ENCODE data around the gene DNLZ.
"Not testable (repeated sequence)": the region's sequence is repeated elsewhere in the genome, so short reads cannot be mapped to it uniquely, and the experiment has no call there.

The DNLZ gene

DNA sequence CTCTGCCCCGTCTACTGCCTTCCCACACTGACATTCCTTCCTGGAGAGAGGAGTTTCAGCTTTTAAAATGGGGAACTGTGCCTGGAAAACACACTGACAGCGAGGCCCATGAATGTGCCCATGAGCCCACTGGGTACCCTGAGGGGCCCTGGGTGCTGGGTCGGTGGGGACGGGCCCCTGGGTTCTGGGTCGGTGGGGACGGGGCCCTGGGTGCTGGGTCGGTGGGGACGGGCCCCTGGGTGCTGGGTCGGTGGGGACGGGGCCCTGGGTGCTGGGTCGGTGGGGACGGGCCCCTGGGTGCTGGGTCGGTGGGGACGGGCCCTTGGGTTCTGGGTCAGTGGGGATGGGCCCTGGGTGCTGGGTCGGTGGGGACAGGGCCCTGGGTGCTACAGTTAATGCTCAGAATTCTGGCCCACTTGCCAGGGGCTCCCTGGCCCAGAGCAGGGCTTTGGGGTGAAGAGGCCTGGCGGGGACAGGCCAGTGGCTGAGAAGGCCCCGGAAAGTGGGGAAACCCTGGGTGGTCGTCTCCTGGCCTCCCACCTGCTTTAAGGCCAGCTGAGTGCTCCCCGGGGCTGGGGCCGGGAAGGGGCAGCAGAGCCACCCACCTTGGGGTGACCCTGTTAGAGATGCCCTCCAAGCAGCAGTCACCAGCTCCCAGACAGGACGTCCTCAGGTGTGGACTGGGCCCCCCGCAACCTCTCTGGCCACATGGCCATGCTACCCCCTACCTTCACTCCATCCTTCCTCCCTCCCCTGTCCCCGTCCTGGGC lies 33.7 kb downstream of the DNLZ start:
- no peak for DNase-seq

DNA sequence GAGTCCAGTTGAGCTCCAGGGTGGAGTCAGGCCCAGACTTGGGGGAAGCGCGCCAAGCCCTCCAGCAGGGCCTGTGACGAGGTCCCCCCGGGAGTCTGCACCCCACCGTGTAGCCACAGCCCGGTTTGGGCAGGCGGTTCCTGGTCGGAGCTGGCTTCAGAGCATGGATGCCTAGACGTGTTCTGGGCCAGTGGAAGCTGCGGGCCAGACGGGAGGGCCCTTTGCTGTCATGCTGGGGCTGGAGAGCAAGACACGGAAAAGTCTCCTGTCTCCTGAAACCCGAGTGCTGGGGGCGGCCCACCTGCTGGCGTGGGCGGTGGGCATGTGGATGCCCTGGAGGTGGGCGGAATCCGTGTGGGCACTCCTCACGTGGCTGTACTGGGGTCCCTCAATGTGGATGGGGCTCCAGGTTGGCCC lies 34.3 kb downstream of the DNLZ start:
- DNase-seq: no peak

DNA sequence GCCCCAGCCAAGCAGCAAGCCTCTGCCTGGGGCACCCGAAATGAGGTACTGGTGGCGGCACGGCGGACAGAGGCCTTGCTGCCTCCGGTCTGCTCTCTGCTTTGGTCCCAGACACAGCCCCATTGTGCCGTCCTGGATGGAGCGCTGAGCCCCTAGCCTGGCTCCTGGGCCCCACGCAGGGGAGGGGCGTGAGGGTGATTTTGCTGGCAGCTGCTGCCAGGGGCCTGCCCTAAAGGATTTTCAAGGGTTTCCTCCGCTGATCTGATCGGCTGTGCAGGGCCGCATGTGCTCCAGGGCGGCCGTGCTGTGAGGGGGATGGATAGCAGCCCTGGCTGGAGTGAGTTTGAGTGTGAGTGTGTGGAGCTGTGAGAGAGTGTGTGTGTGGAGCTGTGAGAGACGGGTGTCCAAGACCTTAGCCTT lies 34.9 kb downstream of the DNLZ start:
- DNase-seq: no peak

DNA sequence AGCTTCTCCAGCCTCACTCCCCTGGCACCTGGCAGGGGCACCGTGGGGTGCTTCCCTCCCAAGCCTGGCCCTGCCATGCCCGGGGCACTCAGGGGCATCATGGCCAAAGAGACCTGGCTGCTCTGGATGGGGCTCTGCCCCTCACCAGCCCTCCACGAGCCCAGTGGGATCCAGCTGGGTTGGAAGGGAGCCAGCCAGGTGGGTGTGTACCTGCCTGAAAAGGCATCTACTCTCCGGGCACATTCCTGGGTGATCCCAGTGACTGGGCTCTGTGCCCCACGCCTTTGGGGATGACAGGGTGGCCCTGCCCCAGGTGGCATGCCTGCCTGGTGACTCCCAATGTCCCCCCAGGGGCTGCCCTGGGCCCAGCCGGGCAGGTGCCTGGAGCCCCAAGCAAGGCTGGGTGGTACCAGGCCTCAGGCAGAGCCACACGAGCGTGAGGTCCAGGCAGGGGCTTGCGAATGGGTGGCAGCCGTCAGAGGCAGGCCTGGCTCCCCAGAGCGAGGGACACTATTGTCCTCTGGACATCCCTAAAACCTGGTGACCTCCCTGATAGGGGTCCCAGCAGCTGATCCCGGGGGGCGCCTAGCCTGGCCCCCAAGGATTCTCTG lies 35.4 kb downstream of the DNLZ start:
- no peak for DNase-seq

DNA sequence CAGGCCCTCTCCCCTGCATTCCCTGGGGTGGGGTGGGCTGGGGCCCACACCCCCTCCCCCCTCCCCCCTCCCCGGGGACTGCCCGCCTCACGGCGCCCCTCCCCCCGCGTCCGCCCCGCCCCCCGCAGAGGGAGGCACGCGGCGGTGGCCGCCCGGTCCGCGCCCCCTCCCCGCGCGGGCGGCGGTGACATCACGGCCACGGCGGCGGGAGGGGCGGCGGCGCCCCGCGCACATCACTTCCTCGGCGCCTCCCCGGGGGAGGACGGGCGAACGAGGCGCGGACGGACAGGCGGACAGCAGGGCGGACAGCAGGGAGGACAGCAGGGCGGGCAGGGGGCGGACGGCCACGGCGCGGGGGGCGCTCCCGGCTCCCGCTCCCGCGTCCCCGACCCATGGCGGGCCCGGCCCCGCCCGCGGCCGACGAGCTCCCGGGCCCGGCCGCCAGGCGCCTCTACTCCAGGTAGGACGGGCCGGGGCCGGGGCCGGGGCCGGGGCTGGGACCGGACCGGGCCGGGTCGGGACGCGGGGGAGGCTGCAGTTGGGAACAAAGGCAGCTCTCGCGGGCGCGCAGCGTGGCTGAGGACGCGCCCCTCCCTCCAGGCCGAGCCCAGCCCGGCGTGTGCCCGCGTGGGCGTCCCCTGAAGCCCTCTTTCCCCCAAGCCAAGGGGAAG lies 36.1 kb downstream of the DNLZ start, which contains the start of gene GPSM1:
Gene GPSM1, plus strand, starts transcription at position 236 of the 671 bp plus-strand sequence. Its CDS starts 157 bp downstream, at position 393.
- no peak for DNase-seq

DNA sequence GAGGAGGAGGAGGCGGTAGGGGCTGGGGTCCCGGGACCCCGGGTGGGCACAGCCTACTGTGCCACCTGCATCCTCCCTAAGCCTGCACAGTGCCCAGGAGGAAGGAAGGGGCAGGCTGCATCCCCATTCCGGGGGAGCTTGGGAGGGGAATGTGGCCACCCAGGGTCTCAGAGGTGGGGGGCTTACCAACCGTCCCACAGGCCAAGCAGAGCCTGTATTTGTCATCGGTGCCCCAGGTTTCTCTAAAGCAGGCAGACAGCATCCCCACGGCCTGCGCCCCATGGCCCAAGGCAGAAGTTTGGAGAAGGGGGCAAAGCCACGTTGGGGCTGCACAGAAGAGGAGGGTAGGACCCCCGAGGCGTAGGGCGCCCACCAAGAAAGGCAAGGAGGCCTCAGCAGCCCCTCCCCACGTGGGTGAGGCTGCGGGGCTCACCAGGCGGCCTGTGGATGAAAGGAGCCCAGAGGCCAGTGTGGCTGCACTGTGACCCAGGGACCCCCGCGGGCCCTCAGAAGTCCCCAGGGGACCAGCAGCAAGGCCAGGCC lies 36.7 kb downstream of the DNLZ start:
- no peak for DNase-seq

DNA sequence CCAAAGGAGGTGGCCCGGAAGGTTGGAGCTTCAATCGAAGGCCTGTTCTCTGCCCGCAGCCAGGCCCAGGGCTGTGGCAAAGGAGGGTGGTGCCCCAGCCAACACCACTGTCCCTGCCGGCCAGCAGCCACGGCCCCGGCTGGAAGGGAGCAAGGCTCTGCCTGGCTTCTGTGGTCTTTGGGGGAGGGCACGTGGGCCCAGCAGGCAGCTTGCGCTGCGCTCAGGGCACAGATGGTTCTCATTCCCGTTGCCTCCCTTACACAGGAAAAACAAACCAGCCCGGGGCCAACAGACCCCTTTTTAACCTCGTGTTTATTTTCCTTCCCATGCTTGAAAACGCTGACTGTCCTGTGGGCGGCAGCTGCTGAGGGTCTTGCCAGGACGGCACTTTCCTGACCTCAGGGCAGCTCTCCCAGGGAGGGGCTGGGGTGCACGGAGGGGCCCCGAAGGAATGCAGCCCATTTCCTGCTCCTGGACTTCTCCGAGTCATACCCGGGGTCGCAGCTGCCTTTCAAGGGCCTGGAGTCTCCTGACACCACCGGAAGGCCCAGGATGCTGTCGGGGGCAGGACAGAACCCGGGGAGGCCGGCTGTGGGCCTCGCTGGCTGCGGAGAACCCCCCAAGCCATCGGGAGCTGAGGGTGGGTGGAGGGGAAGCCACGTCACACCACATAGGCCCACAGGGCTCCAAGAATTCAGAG lies 37.3 kb downstream of the DNLZ start:
- peak; percentile 58 for DNase-seq

DNA sequence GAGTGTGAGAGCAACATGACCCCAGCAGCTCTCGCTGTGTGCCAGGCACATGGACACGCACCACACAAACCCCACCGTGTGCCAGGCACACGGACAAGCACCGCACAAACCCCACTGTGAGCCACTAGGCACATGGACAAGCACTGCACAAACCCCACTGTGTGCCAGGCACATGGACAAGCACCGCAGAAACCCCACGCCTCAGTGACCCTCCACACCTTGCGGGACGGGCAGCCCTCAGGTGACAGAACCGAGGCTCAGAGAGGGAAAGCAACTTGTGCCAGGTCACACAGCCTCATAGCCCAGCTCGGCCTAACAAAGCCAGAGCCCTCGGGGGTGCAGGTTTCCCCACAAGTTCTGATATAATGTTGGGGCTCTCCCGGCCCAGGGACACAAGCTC lies 38.2 kb downstream of the DNLZ start:
- DNase-seq: no peak

DNA sequence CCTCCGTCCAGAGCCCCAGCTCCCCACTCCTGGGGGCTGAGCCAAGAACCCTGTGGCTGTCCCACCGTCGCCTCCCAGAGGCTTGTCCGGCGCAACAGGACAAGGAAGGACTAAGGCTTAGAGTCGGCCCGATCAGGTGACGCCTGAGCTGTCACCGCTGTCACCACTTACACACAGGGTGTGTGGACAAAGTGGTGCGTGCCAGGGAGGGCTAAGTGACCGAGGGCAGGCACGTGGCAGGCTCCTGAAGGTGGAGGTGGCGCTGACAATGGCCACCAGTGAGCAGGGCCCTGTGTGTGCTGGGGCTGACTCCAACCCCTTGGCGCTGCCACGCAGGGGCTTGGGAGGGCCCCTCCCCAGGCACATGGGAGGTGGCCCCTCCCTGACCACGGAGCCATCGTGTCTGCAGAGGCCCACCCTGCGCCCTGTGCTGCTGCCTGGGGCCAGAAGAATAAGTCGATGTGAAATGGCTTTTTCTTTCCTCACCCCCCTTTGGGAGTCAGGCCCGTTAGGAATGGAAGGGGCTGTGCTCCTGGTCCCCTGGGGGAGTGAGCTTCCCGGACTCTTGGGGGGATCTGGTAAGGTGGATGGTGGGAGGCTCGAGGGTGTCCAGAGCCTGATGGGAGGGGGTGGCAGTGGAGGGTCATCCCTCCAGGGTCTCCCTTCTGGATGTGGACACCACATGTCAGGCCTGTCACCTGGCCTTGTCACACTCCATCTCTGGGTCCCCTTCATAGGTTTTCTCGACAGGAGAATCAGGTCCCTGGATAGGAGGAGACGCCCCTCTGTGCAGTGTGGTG lies 38.8 kb downstream of the DNLZ start:
- no peak for DNase-seq

DNA sequence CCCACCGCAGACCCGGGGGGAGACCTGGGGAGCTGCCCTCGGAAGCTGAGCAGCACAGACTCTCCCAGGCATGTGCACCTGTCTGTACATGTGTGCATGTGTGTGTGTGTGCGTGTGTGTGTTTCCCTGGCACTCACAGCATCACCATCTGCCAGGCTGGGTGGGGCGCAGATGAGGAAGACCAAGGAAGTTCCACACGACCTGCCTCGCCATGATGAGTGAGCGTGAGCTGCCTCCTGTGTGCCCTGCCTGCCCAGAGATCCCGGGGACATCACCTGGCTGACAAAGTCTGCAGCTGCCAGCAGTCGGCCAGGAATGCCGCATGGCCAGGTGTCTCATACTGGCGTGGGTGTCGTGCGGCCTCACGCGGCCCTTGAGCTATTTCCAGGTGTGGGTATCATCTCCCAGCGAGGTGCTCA lies 40.2 kb downstream of the DNLZ start:
- peak; percentile 54 for DNase-seq

DNA sequence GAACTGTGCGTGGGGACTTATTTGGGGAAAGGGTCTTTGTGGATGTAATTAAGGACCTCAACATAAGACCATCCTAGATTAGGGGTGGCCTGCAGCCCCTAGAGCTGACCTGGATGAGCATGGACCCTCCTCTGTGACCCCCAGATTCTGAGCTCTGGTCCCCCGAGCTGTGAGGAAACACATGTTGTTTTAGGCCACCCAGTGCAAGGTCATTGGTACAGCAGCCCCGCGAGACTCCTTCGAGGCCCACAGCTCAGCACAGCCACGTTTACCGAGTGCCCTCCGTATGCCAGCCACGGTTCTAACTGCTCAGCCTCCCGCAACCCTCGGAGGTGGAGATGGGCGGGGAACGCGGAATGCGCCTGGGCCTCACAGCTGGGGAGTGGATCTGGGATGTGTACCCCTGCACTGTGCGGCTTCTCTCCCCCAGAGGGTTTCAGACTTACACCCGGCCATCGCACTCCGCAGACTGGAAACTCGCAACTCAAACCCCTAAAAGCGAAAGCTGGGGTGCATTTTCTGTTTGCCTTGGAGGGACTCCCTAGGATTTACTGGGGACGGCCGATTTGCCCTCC lies 40.7 kb downstream of the DNLZ start:
- DNase-seq: no peak

DNA sequence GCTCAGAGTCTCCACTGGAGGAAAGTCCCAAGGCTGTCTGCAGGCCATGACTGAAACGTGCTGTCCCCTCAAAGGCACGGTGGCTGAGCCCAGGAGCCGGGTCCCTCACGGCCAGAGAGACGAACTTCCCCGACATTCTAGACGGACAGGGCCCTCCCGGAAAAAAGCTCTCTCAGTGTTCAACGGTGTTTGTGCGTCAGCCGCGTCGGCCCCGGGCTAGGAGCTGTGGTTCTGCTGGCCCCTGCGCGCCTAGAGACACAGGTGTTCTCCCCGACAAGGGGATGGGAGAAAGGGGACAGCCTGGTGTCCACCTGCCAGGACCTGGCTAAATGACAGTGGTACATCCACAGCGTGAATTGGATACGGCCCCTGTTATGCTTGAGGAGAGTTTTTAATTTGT lies 42.0 kb downstream of the DNLZ start:
- DNase-seq: no peak

DNA sequence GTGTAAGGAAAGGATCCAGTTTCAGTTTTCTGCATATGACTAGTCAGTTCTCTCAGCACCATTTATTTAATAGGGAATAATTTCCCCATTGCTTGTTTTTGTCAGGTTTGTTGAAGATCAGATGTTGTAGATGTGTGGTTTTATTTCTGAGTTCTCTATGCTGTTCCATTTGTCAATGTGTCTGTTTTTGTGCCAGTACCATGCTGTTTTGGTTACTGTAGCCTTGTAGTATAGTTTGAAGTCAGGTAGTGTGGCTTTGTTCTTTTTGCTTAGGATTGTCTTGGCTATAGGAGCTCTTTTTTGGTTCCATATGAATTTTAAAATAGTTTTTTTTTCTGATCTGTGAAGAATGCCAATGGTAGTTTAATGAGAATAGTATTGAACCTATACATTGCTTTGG lies 42.6 kb downstream of the DNLZ start:
- not testable (repeated sequence) for DNase-seq

DNA sequence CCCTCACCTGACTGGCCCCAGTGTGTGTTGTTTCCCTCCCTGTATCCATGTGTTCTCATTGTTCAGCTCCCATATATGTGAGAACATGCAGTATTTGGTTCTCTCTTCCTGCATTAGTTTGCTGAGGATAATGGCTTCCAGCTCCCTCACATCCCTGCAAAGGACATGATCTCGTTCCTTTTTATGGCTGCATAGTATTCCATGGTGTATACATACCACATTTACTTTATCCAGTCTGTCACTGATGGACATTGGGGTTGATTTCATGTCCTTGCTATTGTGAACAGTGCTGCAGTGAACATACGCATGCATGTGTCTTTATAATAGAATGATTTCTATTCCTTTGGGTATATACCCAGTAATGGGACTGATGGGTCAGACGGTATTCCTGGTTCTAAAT lies 43.6 kb downstream of the DNLZ start:
- DNase-seq: not testable (repeated sequence)

DNA sequence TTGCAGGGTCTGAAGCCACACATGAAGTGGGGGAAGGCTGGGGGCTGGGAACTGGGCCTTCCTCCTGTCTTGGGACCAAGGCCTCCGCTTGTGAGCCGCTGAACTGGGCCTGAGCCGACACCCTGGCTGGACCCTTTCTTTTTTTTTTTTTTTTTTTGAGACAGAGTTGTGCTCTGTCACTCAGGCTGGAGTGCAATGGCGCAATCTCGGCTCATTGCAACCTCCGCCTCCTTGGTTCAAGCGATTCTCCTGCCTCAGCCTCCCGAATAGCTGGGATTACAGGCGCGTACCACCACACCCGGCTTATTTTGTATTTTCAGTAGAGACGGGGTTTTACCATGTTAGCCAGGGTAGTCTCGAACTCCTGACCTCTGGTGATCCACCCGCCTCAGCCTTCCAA lies 44.3 kb downstream of the DNLZ start:
- DNase-seq: not testable (repeated sequence)

DNA sequence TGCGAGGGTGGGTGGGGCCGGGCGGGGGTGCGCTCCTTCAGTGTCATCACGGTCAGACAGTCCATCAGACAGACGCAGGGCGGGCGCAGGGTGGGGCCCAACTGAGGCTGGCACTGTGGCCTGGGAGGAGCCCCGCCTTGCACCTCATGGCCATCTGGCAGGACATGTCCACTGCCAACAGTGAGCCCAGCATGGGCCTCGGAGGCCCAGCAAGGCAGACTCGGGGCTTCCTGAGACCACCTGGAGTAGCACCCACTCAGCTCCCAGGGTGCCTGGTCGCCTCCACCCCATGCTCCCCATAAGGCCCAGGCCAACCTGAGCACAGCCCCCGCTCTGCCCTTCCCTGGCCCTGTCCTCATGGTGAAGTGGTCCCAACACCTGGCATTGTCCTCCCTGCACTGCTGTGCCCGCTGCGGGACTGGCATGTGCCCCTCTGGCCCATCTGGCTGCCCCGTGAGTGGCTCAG lies 44.7 kb downstream of the DNLZ start:
- no peak for DNase-seq

DNA sequence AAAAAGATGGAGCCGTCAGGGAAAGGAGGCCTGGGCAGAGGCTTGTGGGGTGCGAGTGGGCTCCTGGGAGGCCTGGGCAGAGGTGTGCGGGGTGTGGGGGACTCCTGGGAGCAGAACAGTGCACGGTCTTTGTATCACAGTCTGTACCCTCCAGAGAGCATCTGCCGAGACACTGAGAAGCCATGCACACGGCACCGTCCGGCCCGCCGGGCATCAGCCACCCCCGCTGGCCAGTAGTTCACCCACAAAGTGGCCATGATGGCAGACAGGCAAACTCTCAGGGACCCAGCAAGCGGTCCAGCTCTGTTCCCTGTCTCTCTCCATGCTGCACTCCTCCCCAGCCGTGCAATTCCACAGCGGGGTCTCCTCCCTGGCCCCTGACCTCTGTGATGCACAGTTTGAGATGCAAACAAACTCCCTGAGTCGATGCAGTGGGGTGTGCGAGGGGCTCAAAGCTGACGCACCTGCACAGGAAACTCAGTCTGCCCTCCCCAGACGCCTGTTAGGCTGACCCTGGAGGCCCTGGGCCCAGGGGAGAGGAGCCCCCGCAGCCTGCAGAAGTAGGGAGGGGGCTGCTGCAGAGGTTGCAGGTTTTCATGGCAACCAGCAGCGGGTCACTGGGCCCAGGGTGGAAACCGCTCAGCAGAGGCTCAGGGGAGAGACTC lies 45.3 kb downstream of the DNLZ start:
- no peak for DNase-seq

DNA sequence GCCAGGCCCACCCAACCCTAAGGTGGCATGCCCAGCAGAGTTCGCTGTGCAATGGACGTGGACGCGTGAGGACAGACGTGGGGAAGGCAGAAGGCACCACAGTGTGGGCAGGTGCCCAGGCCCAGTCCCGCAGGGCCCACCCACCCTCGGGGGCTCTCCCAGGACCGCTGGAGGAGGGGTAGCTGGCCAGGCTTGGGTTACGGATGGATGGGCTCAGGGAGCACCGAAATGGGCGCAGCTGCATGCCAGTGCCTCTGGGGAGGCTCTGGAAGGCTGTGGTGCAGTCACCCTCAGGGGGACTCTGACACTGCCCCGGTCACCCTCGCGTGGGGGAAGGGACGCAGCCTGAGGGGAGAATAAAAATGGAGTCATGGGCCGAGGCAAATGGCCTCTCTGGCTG lies 45.8 kb downstream of the DNLZ start:
- DNase-seq: no peak

DNA sequence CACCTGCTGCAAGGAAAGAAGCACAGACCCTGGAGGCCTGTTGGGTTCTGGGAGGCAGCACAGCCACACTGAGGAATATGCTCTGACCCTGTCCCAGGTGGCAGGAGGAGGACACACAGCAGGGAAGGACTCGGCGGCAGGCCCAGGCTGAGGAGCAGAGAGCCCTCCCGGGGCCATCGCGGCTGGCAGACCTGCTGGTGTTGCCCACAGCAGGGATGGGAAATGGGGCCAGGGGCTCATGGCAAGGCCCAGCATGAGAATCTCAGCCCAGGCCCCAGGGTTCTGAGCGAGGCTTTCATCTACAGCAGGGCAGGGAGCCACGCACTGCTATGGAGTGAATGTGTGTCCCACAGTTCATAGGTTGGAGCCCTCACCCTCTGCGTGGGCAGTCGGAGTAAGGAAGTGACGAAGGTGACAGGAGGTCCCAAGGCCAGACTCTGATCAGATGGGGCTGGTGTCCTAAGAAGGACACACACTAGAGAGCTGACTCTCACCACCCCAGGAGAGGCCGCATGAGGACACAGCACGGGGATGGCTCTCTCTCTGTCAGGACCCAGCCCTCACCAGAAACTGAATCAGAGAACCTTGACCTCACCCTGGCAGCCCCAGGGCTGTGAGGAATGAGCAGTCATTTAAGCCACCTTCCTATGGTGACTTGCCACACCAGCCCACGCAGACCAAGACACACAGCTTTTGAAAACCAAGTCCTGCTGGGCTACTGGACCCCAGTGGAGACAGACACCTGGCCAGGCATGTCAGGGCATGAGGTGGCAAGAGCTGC lies 46.5 kb downstream of the DNLZ start:
- peak; percentile 45 for DNase-seq

DNA sequence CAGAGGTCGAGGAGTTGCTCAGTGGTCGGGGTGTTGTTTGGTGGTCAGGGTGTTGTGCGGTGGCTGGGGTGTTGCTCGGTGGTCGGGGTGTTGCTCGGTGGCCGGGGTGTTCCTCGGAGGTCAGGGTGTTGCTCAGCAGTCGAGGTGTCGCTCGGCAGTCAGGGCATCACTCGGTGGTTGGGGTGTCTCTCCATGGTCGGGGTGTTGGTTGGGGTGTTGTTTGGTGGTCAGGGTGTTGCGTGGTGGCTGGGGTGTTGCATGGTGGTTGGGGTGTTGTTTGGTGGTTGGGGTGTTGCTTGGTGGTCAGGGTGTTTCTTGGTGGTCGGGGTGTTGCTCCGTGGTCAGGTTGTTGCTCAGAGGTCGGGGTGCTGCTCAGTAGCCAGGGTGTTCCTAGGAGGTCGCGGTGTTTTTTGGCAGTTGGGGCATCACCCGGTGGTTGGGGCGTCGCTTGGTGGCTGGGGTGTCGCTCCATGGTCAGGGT lies 47.2 kb downstream of the DNLZ start:
- no peak for DNase-seq
